IPS DF 6.9 (cell line): ENCODE results near the gene HLA-F.

Experiments used
- DNase-seq: peaks from one replicate; pipeline ENCODE4 v3.0.0-alpha.2; 2013; ENCODE audit warnings: low read depth, low spot score
- H3K27ac ChIP-seq: one replicate; pipeline ENCODE4 v1.5.1; 2013; ENCODE audit warnings: low read length, control low read depth
- H3K27me3 ChIP-seq: 2 replicates; pipeline ENCODE4 v1.6.1; 2013; ENCODE audit warnings: mild to moderate bottlenecking, low read length; ENCODE audit not compliant: control insufficient read depth, insufficient read depth
- H3K36me3 ChIP-seq: 2 replicates; pipeline ENCODE4 v1.6.1; 2013; ENCODE audit warnings: low read length; ENCODE audit not compliant: control insufficient read depth, insufficient read depth
- H3K4me1 ChIP-seq: 2 replicates; pipeline ENCODE4 v1.6.1; 2013; ENCODE audit warnings: low read length; ENCODE audit not compliant: control insufficient read depth, insufficient read depth
- H3K4me3 ChIP-seq: 2 replicates; pipeline ENCODE4 v1.5.1; 2013; ENCODE audit warnings: mild to moderate bottlenecking, low read length
- H3K9me3 ChIP-seq: 2 replicates; pipeline ENCODE4 v1.6.1; 2013; ENCODE audit warnings: low read length, inconsistent platforms; ENCODE audit not compliant: control insufficient read depth, insufficient read depth
- WGBS: extraction: QIAGEN DNeasy Blood & Tissue Kit; methylation state at CpG from one replicate; pipeline ENCODE4 v1.1.7; 2013; ENCODE audit warnings: mixed read lengths, missing lambda C conversion rate; ENCODE audit not compliant: insufficient read length, insufficient coverage; 5-methylcytosine and 5-hydroxymethylcytosine counted together

HLA-F gene

GRCh38 chr6:29734046-29735018 lies 11.1 kb downstream of the HLA-F start:
- no CpG with 5 or more reads among the region's 3 CpGs for WGBS
- H3K4me1 ChIP-seq = no peaks in the 10 kb centered on the region
- H3K27me3 ChIP-seq = no peaks in the 10 kb centered on the region
- H3K27ac ChIP-seq = no peak overlapping the region
- no peaks in the 10 kb centered on the region for H3K9me3 ChIP-seq
- no peak overlapping the region for H3K4me3 ChIP-seq
- DNase-seq = no peak
- H3K36me3 ChIP-seq = no peaks in the 10 kb centered on the region

- H3K4me3 ChIP-seq = no peak overlapping the region
- no peaks in the 10 kb centered on the region for H3K4me1 ChIP-seq
- H3K36me3 ChIP-seq = no peaks in the 10 kb centered on the region
- no peaks in the 10 kb centered on the region for H3K27me3 ChIP-seq
- no peaks in the 10 kb centered on the region for H3K9me3 ChIP-seq
- no CpG with 5 or more reads among the region's 2 CpGs for WGBS
- DNase-seq = no peak
- no peak overlapping the region for H3K27ac ChIP-seq
Measured at GRCh38 chr6:29736563-29736962, 13.3 kb downstream of the HLA-F start.

DNA sequence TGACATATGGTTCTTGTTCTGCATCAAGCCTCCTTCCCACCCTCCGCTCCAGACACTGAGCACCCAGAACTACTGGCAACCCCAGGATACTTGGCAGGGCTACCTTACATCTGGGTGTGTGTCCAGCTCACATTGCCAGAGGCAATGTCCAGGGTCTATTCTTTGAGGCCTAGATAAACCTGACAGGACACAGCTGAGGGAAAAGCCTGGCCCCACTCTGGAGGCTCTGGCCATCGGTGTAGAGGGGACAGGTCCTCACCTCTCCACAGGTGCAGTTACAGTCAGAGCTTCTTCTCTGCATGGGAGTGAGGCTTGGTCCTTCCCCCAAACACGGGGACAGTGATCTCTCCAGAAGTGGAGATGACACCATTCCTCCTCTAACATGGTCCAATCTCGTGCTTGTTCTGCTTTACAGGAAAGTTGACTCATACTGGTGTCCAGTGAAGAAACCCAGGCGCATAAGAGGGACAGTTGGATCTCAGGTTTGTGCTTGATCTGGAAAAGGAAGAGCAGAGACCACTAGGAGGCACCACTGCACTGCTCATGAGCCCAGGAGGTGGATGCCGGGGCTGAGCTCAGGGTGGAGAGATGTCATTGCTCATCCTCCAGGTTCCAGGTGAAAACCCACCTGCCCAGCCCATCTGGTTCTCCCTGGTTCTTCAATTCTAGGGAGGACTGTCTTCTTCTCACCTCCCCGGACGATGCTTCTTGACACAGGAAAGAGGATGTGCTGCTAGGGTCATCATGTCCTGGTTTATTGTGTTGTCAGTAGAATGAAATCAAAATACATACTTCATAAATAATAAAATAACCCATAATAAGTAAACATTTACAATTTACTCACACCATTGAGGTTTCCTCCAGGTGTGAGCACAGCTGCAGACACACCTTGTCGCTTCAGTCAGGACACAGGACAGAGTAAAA lies 14.7 kb downstream of the HLA-F start:
- no peak overlapping the region for H3K4me3 ChIP-seq
- H3K27me3 ChIP-seq = no peaks in the 10 kb centered on the region
- no peak for DNase-seq
- no CpG with 5 or more reads among the region's 9 CpGs for WGBS
- no peaks in the 10 kb centered on the region for H3K36me3 ChIP-seq
- H3K4me1 ChIP-seq = 0 out of 2 replicates have a peak, but pooled peaks cover 1% of the 10 kb centered on the region
- no peaks in the 10 kb centered on the region for H3K9me3 ChIP-seq
- H3K27ac ChIP-seq = no peak overlapping the region

DNA sequence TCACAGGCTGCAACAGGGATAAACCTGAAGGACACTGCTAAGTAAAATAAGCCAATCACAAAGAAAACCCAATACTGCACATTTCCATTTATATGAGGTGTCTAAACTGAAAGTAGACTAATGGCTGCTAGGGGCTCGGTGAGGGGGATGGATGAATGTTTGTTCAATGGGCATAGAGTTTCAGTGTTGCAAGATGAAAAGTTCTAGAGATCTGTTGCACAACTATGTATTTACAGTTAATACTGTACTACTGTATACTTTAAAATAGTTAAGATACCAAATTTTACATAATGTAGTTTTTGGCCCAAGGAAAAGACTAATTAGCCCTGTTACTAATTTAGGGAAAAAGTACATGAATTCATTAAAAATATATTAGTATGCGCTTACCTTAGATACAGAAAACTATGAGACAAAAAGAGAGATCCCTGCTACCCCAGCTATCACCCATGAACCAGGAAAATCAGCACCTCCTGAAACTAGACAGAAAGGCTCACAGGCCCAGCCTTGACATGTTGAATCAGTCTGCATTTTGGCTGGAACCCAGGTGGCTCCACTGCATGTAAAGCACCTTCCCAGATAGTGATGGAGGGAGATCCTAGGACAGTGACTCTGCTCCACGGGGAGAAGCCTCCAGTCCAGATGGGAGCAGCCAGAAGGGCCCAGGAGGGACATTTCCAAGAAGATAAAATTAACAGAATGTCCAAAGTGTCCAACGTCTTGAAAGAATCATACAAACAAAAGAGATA lies 16.1 kb downstream of the HLA-F start:
- DNase-seq = no peak
- Histone ChIP-seq H3K4me1 (0 out of 2 replicates have a peak, but pooled peaks cover 1% of the 10 kb centered on the region), H3K27ac (no peak overlapping the region), H3K27me3 (no peaks in the 10 kb centered on the region), H3K4me3 (no peak overlapping the region), H3K9me3 (no peaks in the 10 kb centered on the region), H3K36me3 (no peaks in the 10 kb centered on the region)
- no CpG with 5 or more reads among the region's 4 CpGs for WGBS

DNA sequence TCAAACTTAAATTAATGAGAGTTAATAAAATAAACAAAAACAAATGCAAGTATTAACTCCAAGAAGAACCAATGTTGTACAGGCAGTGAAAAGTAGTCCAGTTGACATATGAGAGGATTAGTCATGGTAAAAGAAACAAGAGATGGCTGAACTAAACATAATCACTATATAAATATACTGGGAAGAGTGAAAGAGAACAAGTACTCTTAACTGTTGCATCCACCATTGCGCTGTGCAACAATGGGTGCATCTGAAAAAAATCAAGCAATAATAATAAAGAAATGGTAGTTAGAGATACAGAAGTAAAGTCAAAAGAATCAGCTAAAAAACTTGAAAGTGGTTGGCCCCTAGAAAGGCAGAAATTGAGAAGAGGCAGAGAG lies 16.6 kb downstream of the HLA-F start:
- Histone ChIP-seq H3K27ac (no peak overlapping the region), H3K36me3 (no peaks in the 10 kb centered on the region), H3K4me3 (no peak overlapping the region), H3K9me3 (no peaks in the 10 kb centered on the region), H3K4me1 (0 out of 2 replicates have a peak, but pooled peaks cover 1% of the 10 kb centered on the region), H3K27me3 (no peaks in the 10 kb centered on the region)
- WGBS = no CpG with 5 or more reads among the region's 1 CpG
- DNase-seq = no peak

- no peak for DNase-seq
- Histone ChIP-seq H3K27me3 (no peaks in the 10 kb centered on the region), H3K4me3 (no peak overlapping the region), H3K4me1 (0 out of 2 replicates have a peak, but pooled peaks cover 1% of the 10 kb centered on the region), H3K27ac (no peak overlapping the region), H3K36me3 (no peaks in the 10 kb centered on the region), H3K9me3 (no peaks in the 10 kb centered on the region)
- no CpG with 5 or more reads among the region's 4 CpGs for WGBS
Measured at GRCh38 chr6:29741592-29741991, 18.4 kb downstream of the HLA-F start.

DNA sequence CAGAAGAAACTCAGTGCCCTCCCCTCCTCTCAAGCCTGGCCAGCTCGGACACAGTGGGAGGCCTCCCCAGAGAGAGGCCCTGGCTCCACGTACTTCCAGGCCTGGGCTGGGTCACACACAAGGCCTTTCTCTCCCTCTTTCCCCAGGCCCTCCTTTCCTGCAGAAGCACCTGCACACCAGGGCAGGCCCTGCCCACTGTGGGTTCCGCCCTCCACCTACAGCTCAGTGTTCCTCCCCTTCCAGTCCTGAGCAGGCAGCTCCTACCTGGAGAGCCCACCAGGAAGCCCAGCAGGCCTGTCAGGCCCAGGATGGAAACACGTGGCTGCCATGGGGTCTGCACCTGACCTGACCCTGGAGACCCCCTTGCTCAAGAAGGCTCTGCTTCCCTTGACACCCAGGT lies 18.9 kb downstream of the HLA-F start:
- H3K4me3 ChIP-seq = no peak overlapping the region
- H3K27ac ChIP-seq = no peak overlapping the region
- no CpG with 5 or more reads among the region's 4 CpGs for WGBS
- H3K4me1 ChIP-seq = 0 out of 2 replicates have a peak, but pooled peaks cover 1% of the 10 kb centered on the region
- no peaks in the 10 kb centered on the region for H3K36me3 ChIP-seq
- no peaks in the 10 kb centered on the region for H3K9me3 ChIP-seq
- no peak for DNase-seq
- H3K27me3 ChIP-seq = no peaks in the 10 kb centered on the region

- WGBS = no CpG with 5 or more reads among the region's 1 CpG
- Histone ChIP-seq H3K9me3 (no peaks in the 10 kb centered on the region), H3K36me3 (no peaks in the 10 kb centered on the region), H3K4me1 (peaks cover 7% of the 10 kb centered on the region), H3K27ac (no peak overlapping the region), H3K27me3 (no peaks in the 10 kb centered on the region), H3K4me3 (no peak overlapping the region)
- DNase-seq = no peak
Measured at GRCh38 chr6:29743025-29743424, 19.8 kb downstream of the HLA-F start.

- no peaks in the 10 kb centered on the region for H3K9me3 ChIP-seq
- WGBS = no CpG with 5 or more reads among the region's 6 CpGs
- H3K27me3 ChIP-seq = no peaks in the 10 kb centered on the region
- H3K4me1 ChIP-seq = peaks cover 7% of the 10 kb centered on the region
- no peak overlapping the region for H3K27ac ChIP-seq
- H3K4me3 ChIP-seq = no peak overlapping the region
- no peaks in the 10 kb centered on the region for H3K36me3 ChIP-seq
- DNase-seq = no peak
Measured at GRCh38 chr6:29743568-29743967, 20.3 kb downstream of the HLA-F start.

GRCh38 chr6:29744131-29744530 lies 20.9 kb downstream of the HLA-F start:
- H3K4me3 ChIP-seq = no peak overlapping the region
- no peak for DNase-seq
- H3K36me3 ChIP-seq = no peaks in the 10 kb centered on the region
- WGBS = no CpG with 5 or more reads among the region's 4 CpGs
- H3K4me1 ChIP-seq = peaks cover 7% of the 10 kb centered on the region
- no peaks in the 10 kb centered on the region for H3K9me3 ChIP-seq
- no peaks in the 10 kb centered on the region for H3K27me3 ChIP-seq
- H3K27ac ChIP-seq = no peak overlapping the region
